Fibroblast of skin of right biceps (primary cell): ENCODE measurements around the gene PKN1.
A peak's percentile ranks its signal among the peaks of the same experiment; 100 is the strongest.

Source experiments
- DNase-seq: peaks from one replicate; pipeline ENCODE4 v3.0.0-alpha.2; 2013

Gene PKN1

DNA sequence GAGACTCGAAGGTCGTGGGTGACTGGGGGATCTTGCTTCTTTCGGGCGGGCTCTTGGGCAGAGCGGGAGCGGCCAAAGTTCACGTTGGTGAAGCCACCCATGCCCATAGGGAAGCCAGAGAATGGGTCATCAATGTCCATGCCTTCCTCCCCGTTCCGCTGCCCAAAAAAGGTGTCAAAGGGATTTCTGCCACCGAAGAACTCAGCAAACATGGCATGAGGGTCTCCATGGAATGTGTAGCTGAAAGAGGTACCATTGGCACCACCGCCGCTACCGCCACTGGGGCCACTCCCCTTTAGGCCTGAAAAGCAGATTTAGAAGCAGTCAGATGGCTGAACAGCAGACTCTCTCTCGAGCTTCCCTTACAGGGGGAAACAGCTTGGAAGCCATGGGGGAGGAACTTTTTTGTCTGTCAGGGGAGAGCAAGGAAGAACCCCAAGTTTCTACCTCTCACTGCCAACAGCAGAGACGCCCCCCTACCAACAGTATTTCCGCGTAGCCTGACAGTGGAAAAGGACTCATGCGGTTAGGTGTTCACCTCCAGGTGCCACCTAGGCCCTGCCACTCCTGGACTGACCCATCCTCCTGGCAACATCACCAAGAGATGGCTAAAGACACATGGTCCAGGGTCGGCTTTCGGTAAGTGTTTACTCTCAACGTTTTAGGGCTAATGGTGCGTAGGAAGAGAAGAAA is 83.8 kb downstream of the PKN1 start:
- DNase-seq = no peak

DNA sequence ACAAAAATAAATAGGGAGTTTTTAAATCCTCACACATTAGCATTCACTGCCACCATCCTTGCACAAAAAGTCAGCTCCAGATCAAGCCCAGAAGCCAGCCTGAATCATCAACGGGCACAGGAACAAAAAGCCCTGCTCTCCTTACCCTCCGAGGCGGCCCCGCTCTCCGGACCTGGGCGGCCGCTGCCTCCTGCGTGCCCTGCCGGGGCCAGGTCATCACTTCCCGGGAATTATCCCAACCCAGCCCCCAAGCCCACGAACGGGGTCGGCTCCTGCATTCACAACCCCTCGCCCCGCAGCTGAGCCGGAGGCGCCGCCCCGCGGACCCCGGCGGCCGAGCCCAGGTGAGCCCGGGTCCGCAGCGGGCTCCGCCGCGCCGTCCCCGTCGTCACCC is 84.3 kb downstream of the PKN1 start:
- no peak for DNase-seq

DNA sequence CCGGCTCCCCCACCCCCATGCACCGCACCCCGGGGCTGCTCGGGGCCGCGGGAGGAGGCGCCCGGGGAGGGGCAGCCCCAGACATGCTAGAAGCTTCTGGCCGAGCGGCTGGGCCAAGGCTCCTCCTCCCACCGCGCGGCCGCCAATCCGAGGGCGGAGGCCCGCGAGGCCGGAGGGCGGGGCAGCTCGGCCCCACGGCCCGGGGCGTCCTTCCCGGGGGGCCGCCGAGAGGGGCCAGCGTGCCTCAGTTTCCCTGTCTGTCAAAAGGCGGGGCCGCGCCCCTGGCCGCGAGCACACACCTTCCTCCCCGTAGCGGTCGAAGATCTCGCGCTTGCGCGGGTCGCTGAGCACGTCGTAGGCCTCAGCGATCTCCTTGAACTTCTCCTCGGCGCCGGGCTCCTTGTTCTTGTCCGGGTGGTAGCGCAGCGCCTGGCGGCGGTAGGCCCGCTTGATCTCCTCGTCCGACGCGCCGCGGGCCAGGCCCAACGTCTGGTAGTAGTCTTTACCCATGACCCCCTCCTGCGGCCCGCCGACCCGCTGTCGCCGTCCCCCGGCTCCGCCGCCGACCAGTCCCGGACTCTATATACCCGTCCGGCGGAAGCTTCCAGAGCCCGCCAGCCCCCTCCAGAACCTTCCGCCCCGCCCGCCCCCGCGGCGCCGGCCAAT is 84.9 kb downstream of the PKN1 start, which contains the start of gene DNAJB1:
DNAJB1 (minus strand) TSS at position 558 of the 666 bp plus-strand sequence; CDS start at position 510, 48 bp downstream.
- DNase-seq = peak; percentile 79

DNA sequence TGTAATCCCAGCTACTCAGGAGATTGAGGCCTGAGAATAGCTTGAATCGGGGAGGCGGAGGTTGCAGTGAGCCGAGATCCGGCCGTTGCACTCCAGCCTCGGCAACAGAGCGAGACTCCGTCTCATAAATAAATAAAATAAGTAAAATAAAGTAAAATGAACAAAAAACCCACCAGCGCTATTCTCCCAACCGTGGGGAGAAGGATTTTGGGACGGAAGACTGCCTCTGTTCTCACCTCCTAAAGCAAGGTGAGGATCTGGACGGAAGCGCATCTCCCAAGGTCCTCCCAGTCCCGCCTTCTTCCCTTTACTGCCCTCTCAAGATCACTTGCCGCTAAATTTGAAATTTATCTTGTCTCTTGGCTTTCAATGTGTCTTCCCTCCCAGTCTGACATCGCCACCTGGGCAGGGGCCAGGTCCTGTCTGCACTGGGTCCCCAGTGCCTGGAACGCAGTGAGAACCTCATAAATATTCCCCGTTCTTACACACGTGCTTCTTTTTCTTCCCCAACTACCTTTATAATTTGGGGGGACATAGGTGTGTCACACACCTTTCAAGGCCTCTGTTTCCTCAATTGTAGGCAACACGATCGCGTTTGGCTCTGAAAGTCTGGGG is 86.2 kb downstream of the PKN1 start:
- DNase-seq = no peak

DNA sequence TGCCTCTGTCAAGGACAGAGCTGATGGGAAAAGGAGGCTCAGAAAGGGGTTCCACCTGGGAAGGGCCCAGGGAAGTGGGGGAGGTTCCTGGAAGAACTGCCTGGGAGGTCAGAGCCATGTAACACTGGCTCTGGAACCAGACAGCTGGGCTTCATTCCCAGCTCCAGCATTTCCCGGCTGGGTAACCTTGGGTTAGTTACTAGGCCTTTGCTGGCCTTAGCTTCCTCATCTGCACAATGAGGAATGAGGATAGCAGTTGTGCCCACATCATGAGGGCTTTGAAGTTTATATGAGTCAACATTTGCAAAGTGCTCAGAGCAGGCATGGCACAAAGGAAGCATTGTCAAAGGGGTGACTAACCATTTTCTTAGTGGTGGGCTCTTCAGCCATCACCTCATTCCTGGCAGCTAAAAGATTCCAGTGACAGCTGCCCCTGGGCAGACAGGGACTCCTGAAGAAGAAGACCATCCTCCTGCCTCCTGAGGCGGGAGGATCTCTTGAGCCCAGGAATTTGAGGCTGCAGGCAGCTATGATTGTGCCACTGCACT is 86.8 kb downstream of the PKN1 start:
- peak; percentile 40 for DNase-seq

- DNase-seq = no peak
Observed at GRCh38 chr19:14520543-14520942, 87.4 kb downstream of the PKN1 start.
